OCI-LY3 (cell line): Measurements from ENCODE around the gene OBSCN.

ENCODE experiments used
- H2AFZ ChIP-seq: fragments of 200-600, 300-600 bp; shearing (Covaris generic); 2 replicates; pipeline ENCODE4 v1.6.0; 2014; ENCODE audit warnings: antibody characterized with exemption, low read depth, low read length
- H3K27ac ChIP-seq: fragments of 200-600, 300-600 bp; sonication (generic); 2 replicates; pipeline ENCODE4 v1.5.1; 2014; ENCODE audit warnings: mild to moderate bottlenecking, low read length, moderate library complexity, mixed read lengths
- H3K27me3 ChIP-seq: fragments of 200-600, 300-600 bp; sonication (generic); 2 replicates; pipeline ENCODE4 v1.6.1; 2014; ENCODE audit warnings: low read depth, low read length, mixed read lengths
- H3K36me3 ChIP-seq: fragments of 200-600, 300-600 bp; sonication (generic); replicated peaks from 2 replicates; pipeline ENCODE3; 2014; ENCODE audit warnings: low read depth, low read length, mixed read lengths
- H3K4me1 ChIP-seq: fragments of 300-600, 200-600 bp; sonication (generic); 2 replicates; pipeline ENCODE4 v1.6.1; 2014; ENCODE audit warnings: low read length, mixed read lengths
- H3K4me2 ChIP-seq: fragments of 200-600, 300-600 bp; sonication (generic); 2 replicates; pipeline ENCODE4 v1.6.1; 2014; ENCODE audit warnings: low read length, mixed read lengths
- H3K4me3 ChIP-seq: fragments of 300-600, 200-600 bp; sonication (generic); 2 replicates; pipeline ENCODE4 v1.5.1; 2014; ENCODE audit warnings: antibody characterized with exemption, mild to moderate bottlenecking, low read length, moderate library complexity
- H3K79me2 ChIP-seq: fragments of 300-600, 200-600 bp; shearing (Covaris generic); 2 replicates; pipeline ENCODE4 v1.6.1; 2014; ENCODE audit warnings: mild to moderate bottlenecking, low read length, mixed read lengths
- H3K9ac ChIP-seq: fragments of 300-600, 200-600 bp; shearing (Covaris generic); 2 replicates; pipeline ENCODE4 v1.6.0; 2014; ENCODE audit warnings: mild to moderate bottlenecking, low read length, moderate library complexity
- H3K9me3 ChIP-seq: fragments of 200-600, 300-600 bp; shearing (Covaris generic); 2 replicates; pipeline ENCODE4 v1.6.1; 2014; ENCODE audit warnings: low read length, mixed read lengths; ENCODE audit not compliant: insufficient read depth
- H4K20me1 ChIP-seq: fragments of 200-600, 300-600 bp; sonication (generic); 2 replicates; pipeline ENCODE4 v1.6.1; 2016; ENCODE audit warnings: low read length, mixed read lengths; ENCODE audit not compliant: insufficient read depth
- EZH2phosphoT487 ChIP-seq: fragments of 200-600 bp; shearing (Covaris generic); IDR thresholded peaks from 2 replicates; pipeline ENCODE4 v1.6.1; 2018; ENCODE audit warnings: antibody characterized with exemption, mixed run types, low read depth
- TF ChIP-seq, protein P1 (sequence below): fragments of 200-600, 300-600 bp; sonication (generic); IDR thresholded peaks from 2 replicates; pipeline ENCODE4 v1.5.1; 2014; ENCODE audit warnings: antibody characterized with exemption, low read length, low read depth

The OBSCN gene

DNA sequence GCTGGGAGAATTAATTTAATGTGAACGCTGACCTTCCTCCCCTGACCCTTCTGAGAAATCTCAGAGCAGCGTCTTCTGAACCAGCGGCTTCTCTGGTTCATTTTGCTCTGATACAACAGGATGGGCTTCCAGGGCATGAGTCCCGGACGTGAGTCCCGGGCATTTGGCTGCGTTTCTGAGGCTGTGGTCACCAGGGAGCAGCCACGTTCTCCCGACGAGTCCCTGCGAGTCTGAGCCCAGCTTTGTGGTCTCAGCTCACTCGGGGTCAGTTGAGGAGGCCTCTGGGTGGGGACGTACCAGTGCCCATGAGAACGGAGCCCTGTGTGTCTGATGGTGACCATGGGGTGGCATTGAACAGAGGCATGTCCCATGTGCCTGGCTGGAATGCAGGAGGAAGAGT lies 17.7 kb upstream of the OBSCN start:
- no peak overlapping the region for H2AFZ ChIP-seq
- no peak for TF ChIP-seq EZH2phosphoT487
- TF ChIP-seq, protein P1, sequence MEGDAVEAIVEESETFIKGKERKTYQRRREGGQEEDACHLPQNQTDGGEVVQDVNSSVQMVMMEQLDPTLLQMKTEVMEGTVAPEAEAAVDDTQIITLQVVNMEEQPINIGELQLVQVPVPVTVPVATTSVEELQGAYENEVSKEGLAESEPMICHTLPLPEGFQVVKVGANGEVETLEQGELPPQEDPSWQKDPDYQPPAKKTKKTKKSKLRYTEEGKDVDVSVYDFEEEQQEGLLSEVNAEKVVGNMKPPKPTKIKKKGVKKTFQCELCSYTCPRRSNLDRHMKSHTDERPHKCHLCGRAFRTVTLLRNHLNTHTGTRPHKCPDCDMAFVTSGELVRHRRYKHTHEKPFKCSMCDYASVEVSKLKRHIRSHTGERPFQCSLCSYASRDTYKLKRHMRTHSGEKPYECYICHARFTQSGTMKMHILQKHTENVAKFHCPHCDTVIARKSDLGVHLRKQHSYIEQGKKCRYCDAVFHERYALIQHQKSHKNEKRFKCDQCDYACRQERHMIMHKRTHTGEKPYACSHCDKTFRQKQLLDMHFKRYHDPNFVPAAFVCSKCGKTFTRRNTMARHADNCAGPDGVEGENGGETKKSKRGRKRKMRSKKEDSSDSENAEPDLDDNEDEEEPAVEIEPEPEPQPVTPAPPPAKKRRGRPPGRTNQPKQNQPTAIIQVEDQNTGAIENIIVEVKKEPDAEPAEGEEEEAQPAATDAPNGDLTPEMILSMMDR: no peak
- H3K9ac ChIP-seq: no peak overlapping the region
- H3K4me3 ChIP-seq: no peak overlapping the region
- no peaks in the 10 kb centered on the region for H3K36me3 ChIP-seq
- H3K27me3 ChIP-seq: no peaks in the 10 kb centered on the region
- no peaks in the 10 kb centered on the region for H3K79me2 ChIP-seq
- H4K20me1 ChIP-seq: no peaks in the 10 kb centered on the region
- H3K4me1 ChIP-seq: peaks cover 7% of the 10 kb centered on the region
- H3K9me3 ChIP-seq: no peaks in the 10 kb centered on the region
- H3K4me2 ChIP-seq: no peak overlapping the region
- no peak overlapping the region for H3K27ac ChIP-seq

DNA sequence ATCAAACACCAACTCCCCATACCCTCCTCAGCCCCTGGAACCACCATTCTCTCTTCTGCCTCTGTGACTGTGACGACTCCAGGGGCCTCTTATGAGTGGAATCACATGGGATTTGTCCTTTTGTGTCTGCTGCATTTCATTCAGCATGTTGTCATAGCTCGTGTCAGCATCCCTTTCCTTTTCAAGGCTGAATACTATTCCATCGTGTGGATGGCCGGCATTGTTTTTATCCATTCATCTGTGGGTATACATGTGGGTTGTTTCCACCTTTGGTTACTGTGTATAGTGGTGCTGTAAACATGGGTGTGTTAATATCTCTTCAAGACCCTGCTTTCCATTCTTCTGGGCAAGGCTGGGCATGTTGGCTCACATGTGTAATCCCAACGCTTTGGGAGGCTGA lies 17.1 kb upstream of the OBSCN start:
- Histone ChIP-seq H3K36me3 (no peaks in the 10 kb centered on the region), H3K9me3 (no peaks in the 10 kb centered on the region), H3K4me2 (no peak overlapping the region), H3K27ac (no peak overlapping the region), H3K4me1 (peaks cover 7% of the 10 kb centered on the region), H3K79me2 (no peaks in the 10 kb centered on the region), H3K9ac (no peak overlapping the region), H3K4me3 (no peak overlapping the region), H2AFZ (no peak overlapping the region), H3K27me3 (no peaks in the 10 kb centered on the region), H4K20me1 (no peaks in the 10 kb centered on the region)
- TF ChIP-seq, protein P1: no peak
- TF ChIP-seq EZH2phosphoT487: no peak

DNA sequence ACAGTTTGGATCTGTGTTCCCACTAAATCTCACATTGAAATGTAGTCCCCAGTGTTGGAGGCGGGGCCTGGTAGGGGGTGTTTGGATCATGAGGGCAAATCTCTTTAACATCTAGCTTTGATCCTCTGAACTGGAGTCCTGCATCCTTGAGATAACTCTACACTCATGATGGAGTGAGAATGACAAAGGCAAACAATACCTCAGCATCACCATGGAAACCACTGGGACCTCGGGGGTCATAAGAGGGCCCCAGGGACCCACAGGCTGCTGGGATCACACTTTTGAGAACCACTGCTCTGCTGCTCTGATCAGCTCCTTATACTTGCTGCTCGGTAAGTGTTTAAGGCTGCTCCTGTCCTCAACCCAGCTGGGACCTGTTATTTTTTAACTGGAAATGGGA lies 13.4 kb upstream of the OBSCN start:
- Histone ChIP-seq H3K9ac (no peak overlapping the region), H3K4me1 (peaks cover 7% of the 10 kb centered on the region), H3K4me2 (no peak overlapping the region), H3K79me2 (no peaks in the 10 kb centered on the region), H3K4me3 (no peak overlapping the region), H3K27ac (no peak overlapping the region), H3K9me3 (peaks cover 10% of the 10 kb centered on the region), H3K36me3 (peaks cover 3% of the 10 kb centered on the region), H4K20me1 (no peaks in the 10 kb centered on the region), H3K27me3 (no peaks in the 10 kb centered on the region), H2AFZ (no peak overlapping the region)
- TF ChIP-seq, protein P1: no peak
- TF ChIP-seq EZH2phosphoT487: no peak

- Histone ChIP-seq H3K4me2 (no peak overlapping the region), H3K4me3 (no peak overlapping the region), H4K20me1 (no peaks in the 10 kb centered on the region), H3K27ac (no peak overlapping the region), H3K27me3 (no peaks in the 10 kb centered on the region), H3K9me3 (peaks cover 17% of the 10 kb centered on the region), H3K36me3 (peaks cover 3% of the 10 kb centered on the region), H3K9ac (no peak overlapping the region), H3K79me2 (no peaks in the 10 kb centered on the region), H2AFZ (no peak overlapping the region), H3K4me1 (peaks cover 7% of the 10 kb centered on the region)
- TF ChIP-seq, protein P1: no peak
- TF ChIP-seq EZH2phosphoT487: no peak
Observed at GRCh38 chr1:228194921-228195812, 12.7 kb upstream of the OBSCN start.
